SK-N-SH (cell line): Measurements from ENCODE around the gene DSTN. TPM values are rescaled to one million over a fixed set of nuclear protein-coding genes. Genes with fewer than 3 reads are reported as not detected.

ENCODE experiments used
- CTCF ChIA-PET: fragments of 300-600, 350-600 bp; formaldehyde crosslinking; extraction: SDS; loops from one replicate; lab custom pipeline; 2021; lab: Yijun Ruan, JAX
- POLR2A ChIA-PET: fragments of 350-600 bp; sonication (Branson Sonifier 250); formaldehyde crosslinking; extraction: SDS; loops from one replicate; lab custom pipeline; 2020; ENCODE audit warnings: antibody characterized with exemption, inconsistent platforms; lab: Yijun Ruan, JAX
- DNase-seq: peaks from one replicate; pipeline ENCODE4 v3.0.0; 2012
- H2AFZ ChIP-seq: fragments of 200-600 bp; sonication (generic); 2 replicates; pipeline ENCODE4 v1.8.1; 2016; ENCODE audit warnings: antibody characterized with exemption, mild to moderate bottlenecking, low read depth
- H3F3A ChIP-seq: fragments of 200-600 bp; sonication (generic); replicated peaks from 2 replicates; pipeline ENCODE3; 2016; ENCODE audit warnings: antibody characterized with exemption, mild to moderate bottlenecking; ENCODE audit not compliant: insufficient read depth
- H3K27ac ChIP-seq, 2 experiments: fragments of 200-500 bp in 1 of 2; fragments of 200-600 bp in 1 of 2; sonication (Bioruptor generic) in 1 of 2; sonication (generic), shearing (Covaris generic) in 1 of 2; 2 replicates each; pipeline versions ENCODE4 v1.5.1 to v1.6.1; 2014 to 2016; ENCODE audit warnings: low read depth in 2 of 2, inconsistent platforms in 1 of 2, low read length in 1 of 2, mild to moderate bottlenecking in 1 of 2, mixed read lengths in 1 of 2
- H3K27me3 ChIP-seq: fragments of 200-600 bp; sonication (generic), shearing (Covaris generic); 2 replicates; pipeline ENCODE4 v1.6.1; 2016; ENCODE audit warnings: mixed run types; ENCODE audit not compliant: insufficient read depth
- H3K36me3 ChIP-seq, 2 experiments: fragments of 200-500 bp in 1 of 2; fragments of 200-600 bp in 1 of 2; sonication (Bioruptor generic) in 1 of 2; sonication (generic) in 1 of 2; replicated peaks in 1 of 2; 2 replicates each; pipeline versions ENCODE3 to v1.5.1; 2014 to 2016; ENCODE audit warnings: low read length in 1 of 2, mild to moderate bottlenecking in 1 of 2; ENCODE audit not compliant: insufficient read depth in 2 of 2, control insufficient read depth in 1 of 2
- H3K4me1 ChIP-seq, 2 experiments: fragments of 200-500 bp in 1 of 2; fragments of 200-600 bp in 1 of 2; sonication (Bioruptor generic) in 1 of 2; sonication (generic), shearing (Covaris generic) in 1 of 2; 2 replicates each; pipeline versions ENCODE4 v1.5.1 to v1.6.1; 2014 to 2016; ENCODE audit warnings: low read depth in 1 of 2, low read length in 1 of 2, mixed run types in 1 of 2; ENCODE audit not compliant: insufficient read depth in 2 of 2, control insufficient read depth in 1 of 2
- H3K4me2 ChIP-seq: fragments of 200-600 bp; sonication (generic), shearing (Covaris generic); 2 replicates; pipeline ENCODE4 v1.6.1; 2017; ENCODE audit warnings: mixed run types
- H3K4me3 ChIP-seq, 2 experiments: fragments of 200-500 bp in 1 of 2; fragments of 200-600 bp in 1 of 2; sonication (Bioruptor generic) in 1 of 2; sonication (generic), shearing (Covaris generic) in 1 of 2; 2 replicates each; pipeline versions ENCODE4 v1.5.1 to v1.8.1; 2014 to 2016; ENCODE audit warnings: low read depth in 2 of 2, inconsistent platforms in 1 of 2, low read length in 1 of 2, mild to moderate bottlenecking in 1 of 2, mixed read lengths in 1 of 2, moderate library complexity in 1 of 2
- H3K79me2 ChIP-seq: fragments of 200-600 bp; sonication (generic); 2 replicates; pipeline ENCODE4 v1.8.1; 2017; ENCODE audit warnings: mild to moderate bottlenecking; ENCODE audit not compliant: insufficient read depth
- H3K9ac ChIP-seq: fragments of 200-600 bp; sonication (generic); 2 replicates; pipeline ENCODE4 v1.6.1; 2017; ENCODE audit warnings: mixed run types
- H3K9me2 ChIP-seq: fragments of 200-600 bp; sonication (generic); 2 replicates; pipeline ENCODE4 v1.6.1; 2017; ENCODE audit warnings: mixed run types
- H3K9me3 ChIP-seq: fragments of 200-600 bp; sonication (generic); 2 replicates; pipeline ENCODE4 v1.6.1; 2017; ENCODE audit warnings: mixed run types, mild to moderate bottlenecking, moderate library complexity
- H4K20me1 ChIP-seq: fragments of 200-600 bp; sonication (generic); 2 replicates; pipeline ENCODE4 v1.6.1; 2017; ENCODE audit warnings: mild to moderate bottlenecking, mixed run types; ENCODE audit not compliant: insufficient read depth
- EZH2phosphoT487 ChIP-seq: fragments of 200-600 bp; sonication (generic); IDR thresholded peaks from 2 replicates; pipeline ENCODE4 v1.6.1; 2017; ENCODE audit warnings: low read depth, mixed run types, mild to moderate bottlenecking, antibody characterized with exemption, moderate library complexity, borderline replicate concordance
- FOXM1 ChIP-seq: IDR thresholded peaks from 2 replicates; pipeline ENCODE4 v1.4.0; 2012; ENCODE audit warnings: low read depth, mild to moderate bottlenecking
- JUND ChIP-seq: IDR thresholded peaks from 2 replicates; pipeline ENCODE4 v1.4.0; 2012
- MEF2A ChIP-seq: IDR thresholded peaks from 2 replicates; pipeline ENCODE4 v1.4.0; 2012; ENCODE audit warnings: low read depth, borderline replicate concordance
- NRF1 ChIP-seq: IDR thresholded peaks from 2 replicates; pipeline ENCODE4 v1.6.1; 2012; ENCODE audit warnings: low read depth, mild to moderate bottlenecking, low read length
- POLR2AphosphoS5 ChIP-seq: IDR thresholded peaks from 2 replicates; pipeline ENCODE4 v1.6.1; 2012; ENCODE audit warnings: low read depth, low read length
- RFX5 ChIP-seq: IDR thresholded peaks from 2 replicates; pipeline ENCODE4 v1.6.1; 2012; ENCODE audit warnings: mild to moderate bottlenecking, improper control_type of control experiment, low read length
- TCF12 ChIP-seq: IDR thresholded peaks from 2 replicates; pipeline ENCODE4 v1.4.0; 2012
- USF2 ChIP-seq: fragments of 150-350 bp; IDR thresholded peaks from 2 replicates; pipeline ENCODE4 v1.6.1; 2017; ENCODE audit warnings: antibody characterized with exemption, low read length, low read depth, borderline replicate concordance
- YY1 ChIP-seq: IDR thresholded peaks from 2 replicates; pipeline ENCODE4 v1.4.0; 2012; ENCODE audit warnings: low read depth, mild to moderate bottlenecking
- WGBS: methylation state at CpG from one replicate; pipeline ENCODE4 v1.1.6; 2017; ENCODE audit warnings: low lambda C conversion rate; 5-methylcytosine and 5-hydroxymethylcytosine counted together
- polyA plus RNA-seq, 3 experiments: library from polyadenylated mRNA; depleted of rRNA; stranded (reverse); fragments of >200 nt; gene quantifications; 2 replicates each; pipeline ENCODE4 v1.2.3, GENCODE V29; 2012
- TF ChIP-seq, protein P1 (sequence below): IDR thresholded peaks from 2 replicates; pipeline ENCODE4 v1.4.0; 2012; ENCODE audit warnings: low read depth

DSTN gene
- polyA plus RNA-seq, 1 of the 3 experiments (the other 2 are of a cell fraction): 167 TPM

GRCh38 chr20:17626217-17627007 lies 56.5 kb downstream of the DSTN start:
- WGBS: 93% methylated on average over 8 of the region's 18 CpGs

GRCh38 chr20:17627101-17627955 lies 57.5 kb downstream of the DSTN start:
- H3F3A ChIP-seq: no peaks in the 10 kb centered on the region
- H3K4me3 ChIP-seq: no peak overlapping the region
- ChIA-PET POLR2A (no interaction called here), CTCF (interaction anchor here (1.0 to 1.5 kb wide), 3 partner anchors 9 to 18 kb away, joined by 3 to 4 read pairs (median 4); no protein-coding TSS in a partner anchor)
- no peaks in the 10 kb centered on the region for H3K9me2 ChIP-seq
- no peaks in the 10 kb centered on the region for H3K79me2 ChIP-seq
- H3K4me1 ChIP-seq: no peaks in the 10 kb centered on the region
- peaks cover 10 to 57% of the 10 kb centered on the region in 2 experiments for H3K36me3 ChIP-seq
- no peak overlapping the region for H3K4me2 ChIP-seq
- WGBS: 97% methylated on average over 21 of the region's 27 CpGs
- no peak overlapping the region for H3K27ac ChIP-seq
- H3K9me3 ChIP-seq: no peaks in the 10 kb centered on the region
- 0 out of 2 replicates have a peak, but pooled peaks cover 6% of the 10 kb centered on the region for H4K20me1 ChIP-seq
- no peak for DNase-seq
- H2AFZ ChIP-seq: no peak overlapping the region
- no peaks in the 10 kb centered on the region for H3K27me3 ChIP-seq
- no peak for TF ChIP-seq USF2
- no peak for TF ChIP-seq FOXM1
- TF ChIP-seq RFX5: no peak
- TF ChIP-seq EZH2phosphoT487: no peak
- TF ChIP-seq, protein P1, sequence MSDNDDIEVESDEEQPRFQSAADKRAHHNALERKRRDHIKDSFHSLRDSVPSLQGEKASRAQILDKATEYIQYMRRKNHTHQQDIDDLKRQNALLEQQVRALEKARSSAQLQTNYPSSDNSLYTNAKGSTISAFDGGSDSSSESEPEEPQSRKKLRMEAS: no peak
- TF ChIP-seq JUND: no peak
- TF ChIP-seq POLR2AphosphoS5: no peak
- H3K9ac ChIP-seq: no peak overlapping the region

More at GRCh38 chr20:17626217-17627007, 56.5 kb downstream of the DSTN start:
- TF ChIP-seq YY1 (no peak), MEF2A (no peak), POLR2AphosphoS5 (no peak), NRF1 (no peak), TCF12 (no peak)
- TF ChIP-seq, all 33 proteins: peak for 0
- H3K79me2 ChIP-seq: no peaks in the 10 kb centered on the region
- H3K9ac ChIP-seq: no peak overlapping the region
- no peaks in the 10 kb centered on the region for H3K27me3 ChIP-seq
- H3K9me2 ChIP-seq: no peaks in the 10 kb centered on the region
- no peaks in the 10 kb centered on the region for H3K4me1 ChIP-seq
- no peak overlapping the region for H3K27ac ChIP-seq
- H3K36me3 ChIP-seq: peaks cover 7 to 58% of the 10 kb centered on the region in 2 experiments
- CTCF ChIA-PET: interaction anchor here (1.1 to 1.2 kb wide), 2 partner anchors 8 to 10 kb away, joined by 3 to 4 read pairs; no protein-coding TSS in a partner anchor
- no peaks in the 10 kb centered on the region for H3K9me3 ChIP-seq
- no peak overlapping the region for H2AFZ ChIP-seq
- no peak for DNase-seq
- H3F3A ChIP-seq: no peaks in the 10 kb centered on the region
- no peak overlapping the region for H3K4me2 ChIP-seq
- POLR2A ChIA-PET: no interaction called here
- H3K4me3 ChIP-seq: no peak overlapping the region
- 0 out of 2 replicates have a peak, but pooled peaks cover 6% of the 10 kb centered on the region for H4K20me1 ChIP-seq
